HG02610 (cell line): Measurements from ENCODE around the gene UBN2.

Source experiments
- ATAC-seq: cut with Tn5 transposase; IDR thresholded peaks from one replicate; pipeline ENCODE4 v1.9.1; 2021; ENCODE audit warnings: mild to moderate bottlenecking, moderate library complexity; ENCODE audit not compliant: unreplicated experiment

Gene UBN2

DNA sequence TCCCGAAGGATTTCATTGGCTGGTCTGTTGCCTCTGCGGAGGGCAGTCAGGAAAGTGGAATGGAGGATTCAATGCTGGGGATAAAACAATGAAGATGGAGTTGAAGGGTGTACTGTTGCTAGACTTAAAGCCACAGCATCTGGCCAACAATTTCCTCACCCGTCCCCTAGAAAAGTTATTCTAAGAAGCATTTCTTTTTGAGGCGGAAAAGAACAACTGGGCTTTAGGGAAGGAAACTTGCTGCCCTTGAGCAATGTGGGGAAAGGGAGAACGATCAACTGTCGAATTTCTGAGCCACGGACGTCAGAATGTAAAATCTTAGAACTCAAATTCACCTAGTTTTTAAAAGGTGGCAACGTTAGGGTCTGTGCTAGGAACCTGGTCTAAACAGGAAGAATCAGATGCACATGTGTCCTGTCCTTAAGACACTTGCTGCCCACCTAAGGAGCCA is 110.8 kb downstream of the UBN2 start:
- ATAC-seq: no peak

DNA sequence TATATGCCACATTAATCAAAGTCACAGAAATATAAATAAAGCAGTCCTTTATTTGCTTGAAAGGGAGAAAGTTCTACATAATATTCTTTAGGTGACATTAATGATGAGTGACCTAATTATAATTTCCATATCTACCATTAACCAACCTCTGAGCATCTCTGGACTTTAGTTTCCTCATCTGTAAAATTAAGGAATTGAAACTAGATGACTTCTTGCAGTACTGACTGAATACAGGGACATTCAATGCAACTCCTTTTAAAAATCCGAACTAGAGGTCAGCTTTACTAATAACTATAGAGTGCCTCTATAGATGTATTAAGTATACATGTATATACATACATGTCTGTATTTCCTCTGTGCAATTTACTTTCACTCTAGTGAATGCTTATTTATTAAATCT is 114.0 kb downstream of the UBN2 start:
- ATAC-seq: no peak

DNA sequence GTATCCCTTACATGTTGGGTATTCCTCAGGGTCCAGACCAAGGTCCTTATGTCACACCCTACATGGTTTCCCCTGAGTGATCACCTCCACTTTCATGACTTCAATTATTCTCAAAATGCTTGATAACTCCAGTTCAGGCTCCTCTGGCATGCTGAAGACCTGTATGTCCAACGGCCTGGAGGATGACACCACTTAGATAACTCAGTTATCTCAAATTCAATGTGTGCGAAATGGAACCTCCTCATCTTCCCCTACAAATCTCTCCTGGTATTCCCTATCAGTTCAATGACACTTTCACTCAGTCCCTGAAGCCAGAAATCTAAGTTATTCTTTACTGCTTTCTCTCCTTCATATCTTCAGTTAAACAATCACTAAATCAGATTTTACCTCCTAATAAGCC is 120.0 kb downstream of the UBN2 start:
- no peak for ATAC-seq

DNA sequence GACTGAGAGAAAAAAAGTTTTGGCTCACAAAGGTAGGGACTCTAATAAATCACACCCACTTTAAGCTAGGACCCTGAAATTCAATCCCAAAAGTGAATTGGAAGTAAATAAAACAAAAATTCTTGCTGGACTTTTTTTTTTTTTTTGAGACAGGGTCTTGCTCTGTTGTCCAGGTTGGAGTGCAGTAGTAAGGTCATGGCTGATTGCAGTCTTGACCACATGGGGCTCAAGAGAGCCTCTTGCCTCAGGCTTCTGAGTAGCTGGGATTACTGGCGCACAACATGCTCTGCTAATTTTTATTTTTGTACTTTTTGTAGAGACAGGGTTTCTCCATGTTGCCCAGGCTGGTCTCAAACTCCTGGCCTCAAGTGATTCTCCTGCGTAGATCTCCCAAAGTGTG is 123.7 kb downstream of the UBN2 start:
- no peak for ATAC-seq

DNA sequence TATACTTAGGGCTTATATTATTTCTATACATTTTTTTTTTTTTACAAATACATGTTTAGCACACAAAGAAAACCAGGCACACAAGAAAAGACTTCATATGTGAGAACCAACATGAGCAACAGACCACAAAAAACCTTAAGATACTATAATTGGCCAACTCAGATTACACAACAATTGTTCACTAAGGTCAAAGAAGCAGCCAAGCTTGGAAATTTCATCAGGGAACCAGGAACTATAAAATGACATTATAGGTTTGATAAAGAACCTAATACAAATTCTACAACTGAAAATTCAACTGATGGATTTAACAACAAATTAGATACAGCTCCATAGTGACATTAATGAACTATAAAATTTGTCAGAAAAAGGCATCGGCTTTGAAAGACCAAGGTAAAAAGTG is 124.3 kb downstream of the UBN2 start:
- no peak for ATAC-seq
